22Rv1 (cell line): ENCODE data around the gene ELOVL7.

ENCODE experiments used
- ZFX ChIP-seq: fragments of 450-650 bp; IDR thresholded peaks from 2 replicates; pipeline ENCODE4 v1.6.1; 2017; ENCODE audit warnings: antibody characterized with exemption, borderline replicate concordance
- TF ChIP-seq, protein P1 (sequence below): fragments of 450-650 bp; IDR thresholded peaks from 2 replicates; pipeline ENCODE4 v1.5.1; 2017; ENCODE audit warnings: mild to moderate bottlenecking

- TF ChIP-seq, protein P1, sequence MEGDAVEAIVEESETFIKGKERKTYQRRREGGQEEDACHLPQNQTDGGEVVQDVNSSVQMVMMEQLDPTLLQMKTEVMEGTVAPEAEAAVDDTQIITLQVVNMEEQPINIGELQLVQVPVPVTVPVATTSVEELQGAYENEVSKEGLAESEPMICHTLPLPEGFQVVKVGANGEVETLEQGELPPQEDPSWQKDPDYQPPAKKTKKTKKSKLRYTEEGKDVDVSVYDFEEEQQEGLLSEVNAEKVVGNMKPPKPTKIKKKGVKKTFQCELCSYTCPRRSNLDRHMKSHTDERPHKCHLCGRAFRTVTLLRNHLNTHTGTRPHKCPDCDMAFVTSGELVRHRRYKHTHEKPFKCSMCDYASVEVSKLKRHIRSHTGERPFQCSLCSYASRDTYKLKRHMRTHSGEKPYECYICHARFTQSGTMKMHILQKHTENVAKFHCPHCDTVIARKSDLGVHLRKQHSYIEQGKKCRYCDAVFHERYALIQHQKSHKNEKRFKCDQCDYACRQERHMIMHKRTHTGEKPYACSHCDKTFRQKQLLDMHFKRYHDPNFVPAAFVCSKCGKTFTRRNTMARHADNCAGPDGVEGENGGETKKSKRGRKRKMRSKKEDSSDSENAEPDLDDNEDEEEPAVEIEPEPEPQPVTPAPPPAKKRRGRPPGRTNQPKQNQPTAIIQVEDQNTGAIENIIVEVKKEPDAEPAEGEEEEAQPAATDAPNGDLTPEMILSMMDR, result no peak
- no peak for TF ChIP-seq ZFX
These were observed 8.9 kb upstream of the ELOVL7 start for GRCh38 chr5:60852940-60853339.
